HG03060 (cell line): ENCODE data around the gene NRXN3.

Experiments used
- ATAC-seq: cut with Tn5 transposase; IDR thresholded peaks from one replicate; pipeline ENCODE4 v1.9.1; 2021; ENCODE audit warnings: low read depth, moderate number of reproducible peaks; ENCODE audit not compliant: unreplicated experiment

The NRXN3 gene

DNA sequence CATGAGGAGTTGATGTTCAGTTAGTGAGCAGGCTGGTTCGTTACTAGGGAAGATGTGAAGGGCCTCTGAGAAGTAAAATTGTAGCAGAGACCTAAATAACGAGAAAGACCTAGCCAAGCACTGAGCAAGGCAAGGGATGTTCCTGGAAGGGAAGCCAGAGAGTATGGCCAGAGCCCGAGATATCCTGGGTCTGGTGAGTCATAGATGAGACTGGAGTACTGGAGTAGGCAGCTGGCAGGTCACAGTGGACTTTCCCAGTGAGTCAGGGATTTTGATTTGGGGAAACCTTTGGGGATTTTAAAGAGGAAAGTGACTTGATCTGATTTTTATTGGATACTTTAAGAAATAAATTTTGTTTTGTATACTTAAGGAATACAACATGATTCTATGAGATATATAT, 1672.1 kb downstream of the NRXN3 start:
- no peak for ATAC-seq

DNA sequence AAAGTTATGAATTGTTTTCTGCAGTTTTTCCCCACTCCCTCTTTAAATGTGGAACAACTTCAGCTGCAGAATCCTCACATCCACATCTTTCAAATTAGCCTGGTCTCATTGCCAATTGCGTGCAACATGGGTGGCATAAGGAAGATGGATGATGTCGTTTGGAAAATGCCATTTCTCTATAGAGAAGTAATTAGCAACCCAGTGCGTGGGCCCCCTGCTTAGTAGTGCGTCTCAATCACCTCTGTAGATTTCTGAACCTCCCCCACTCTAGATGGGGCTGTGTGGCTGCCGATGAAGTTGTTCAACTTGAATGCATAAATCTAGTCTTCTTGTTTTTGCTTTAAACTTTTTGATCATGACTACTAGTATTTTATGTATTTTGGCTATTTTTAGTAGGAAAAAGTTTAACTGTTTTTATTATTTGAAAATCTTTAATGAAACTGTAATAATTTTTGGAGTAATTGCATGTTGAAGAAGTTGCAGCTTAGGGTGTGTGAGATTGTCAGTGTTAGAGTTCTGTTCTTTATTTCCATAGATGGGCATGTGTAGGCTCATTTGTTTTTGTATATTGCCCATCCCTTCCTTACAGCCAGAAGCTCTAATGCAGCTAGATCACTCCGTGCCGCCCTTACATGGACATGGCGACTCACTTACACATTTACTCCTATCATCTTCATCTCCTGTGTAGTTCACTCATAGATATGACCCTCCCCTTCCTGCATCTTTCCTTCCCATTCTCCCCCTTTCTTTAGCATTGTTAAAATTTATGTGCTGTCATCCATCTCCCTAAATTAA, 1683.0 kb downstream of the NRXN3 start:
- no peak for ATAC-seq

DNA sequence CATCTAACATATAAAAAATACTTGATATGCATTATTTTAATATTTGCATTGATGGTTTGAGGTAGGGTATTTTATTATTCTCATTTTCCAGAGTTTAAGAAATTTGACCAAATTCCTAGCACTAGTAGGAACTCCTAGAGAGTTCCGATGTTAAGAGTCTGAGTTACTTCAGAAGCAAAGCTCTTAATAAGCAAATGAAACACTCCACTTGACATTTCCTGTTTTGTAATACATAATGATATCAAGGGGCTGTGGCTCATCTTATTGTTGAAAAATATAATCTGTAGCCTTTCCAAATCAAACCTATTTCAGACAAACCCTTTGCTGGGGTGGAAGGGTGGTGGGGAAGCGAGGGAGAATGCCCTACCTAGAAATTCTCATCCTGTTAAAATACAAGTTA, 1685.6 kb downstream of the NRXN3 start:
- no peak for ATAC-seq

DNA sequence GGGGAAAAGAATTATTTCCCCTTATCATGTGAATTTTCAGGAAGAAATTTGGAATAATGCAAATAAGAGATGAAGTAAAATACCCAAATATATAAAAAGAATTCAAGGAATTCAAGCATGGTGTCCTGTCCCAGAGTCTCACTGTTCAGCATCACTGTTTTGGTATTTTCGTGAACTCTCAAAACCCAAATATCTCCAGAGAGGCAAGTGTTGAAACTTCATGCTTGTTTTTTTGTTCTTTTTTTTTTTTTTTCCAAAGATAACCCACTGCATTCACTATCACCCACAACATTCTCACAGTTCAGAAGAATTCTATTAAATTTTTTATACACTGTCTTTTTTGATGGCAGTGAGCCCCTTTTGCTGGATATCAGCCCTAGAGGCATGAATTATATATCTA, 1686.2 kb downstream of the NRXN3 start:
- ATAC-seq, result no peak

DNA sequence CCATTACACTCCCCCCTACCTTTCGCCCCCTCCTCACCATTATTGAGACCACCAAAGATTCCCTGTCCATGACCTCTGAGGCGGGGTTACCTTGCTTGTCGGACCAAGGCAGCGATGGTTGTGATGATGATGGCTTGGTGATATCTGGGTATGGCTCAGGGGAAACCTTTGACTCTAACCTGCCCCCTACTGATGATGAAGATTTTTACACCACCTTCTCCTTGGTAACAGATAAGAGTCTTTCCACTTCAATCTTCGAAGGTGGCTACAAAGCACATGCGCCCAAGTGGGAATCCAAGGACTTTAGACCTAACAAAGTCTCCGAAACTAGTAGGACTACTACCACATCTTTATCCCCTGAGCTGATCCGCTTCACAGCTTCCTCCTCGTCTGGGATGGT, 1690.9 kb downstream of the NRXN3 start:
- ATAC-seq, result no peak

DNA sequence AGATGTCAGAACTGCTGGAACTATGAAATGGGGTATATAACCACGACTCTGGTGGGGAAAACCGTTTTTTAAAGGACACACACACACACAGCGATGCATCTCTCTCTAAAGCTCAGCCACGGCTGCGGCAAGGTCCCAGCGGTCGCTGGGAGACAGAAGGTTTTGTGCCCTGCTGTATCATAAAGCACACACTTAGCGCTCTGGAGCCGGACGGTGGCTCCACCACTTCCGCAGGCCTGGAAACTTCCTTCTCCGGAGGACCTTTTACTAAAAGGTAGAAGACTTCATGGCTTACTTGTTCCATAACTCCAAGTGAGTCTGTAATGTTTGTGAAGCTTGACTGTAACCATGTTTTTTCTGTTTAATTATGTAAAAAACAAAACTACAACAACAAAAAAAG, 1691.9 kb downstream of the NRXN3 start:
- no peak for ATAC-seq

DNA sequence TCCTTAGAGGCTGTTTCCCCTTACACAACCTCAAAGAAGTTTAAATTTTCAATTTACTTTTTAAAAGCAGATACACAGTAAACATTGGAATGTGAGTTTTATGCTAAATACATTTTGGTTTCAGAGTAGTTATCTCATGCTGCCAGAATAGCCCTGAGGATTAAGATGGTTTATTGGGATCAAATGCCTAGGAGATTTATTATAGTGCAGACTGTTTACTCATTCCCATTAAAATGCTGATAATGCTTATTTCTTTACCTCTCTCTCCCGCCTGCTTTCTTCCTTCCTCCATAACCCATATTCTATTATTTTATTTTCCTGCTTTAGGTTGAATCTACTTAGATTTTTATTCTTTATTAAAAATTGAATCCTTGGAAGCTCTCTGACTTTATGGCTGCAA, 1701.0 kb downstream of the NRXN3 start:
- ATAC-seq, result no peak

DNA sequence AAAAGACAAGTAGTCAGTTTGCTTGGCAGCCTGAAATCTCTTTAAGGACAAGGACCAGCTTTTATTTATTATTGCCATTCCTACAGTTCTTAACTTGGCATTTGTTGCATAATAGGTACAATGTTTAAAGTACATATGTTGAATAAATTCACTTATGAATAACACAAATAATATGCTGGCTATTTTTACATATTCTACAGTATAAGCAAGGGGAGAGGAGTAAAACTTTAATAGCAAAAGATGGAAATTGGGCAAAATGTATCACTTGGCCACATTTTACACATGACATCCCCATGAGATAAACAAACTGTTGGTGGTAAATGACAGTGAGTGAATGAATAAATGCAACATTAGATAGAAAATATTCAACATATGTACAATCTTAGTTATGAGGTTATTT, 1708.1 kb downstream of the NRXN3 start:
- ATAC-seq, result no peak

DNA sequence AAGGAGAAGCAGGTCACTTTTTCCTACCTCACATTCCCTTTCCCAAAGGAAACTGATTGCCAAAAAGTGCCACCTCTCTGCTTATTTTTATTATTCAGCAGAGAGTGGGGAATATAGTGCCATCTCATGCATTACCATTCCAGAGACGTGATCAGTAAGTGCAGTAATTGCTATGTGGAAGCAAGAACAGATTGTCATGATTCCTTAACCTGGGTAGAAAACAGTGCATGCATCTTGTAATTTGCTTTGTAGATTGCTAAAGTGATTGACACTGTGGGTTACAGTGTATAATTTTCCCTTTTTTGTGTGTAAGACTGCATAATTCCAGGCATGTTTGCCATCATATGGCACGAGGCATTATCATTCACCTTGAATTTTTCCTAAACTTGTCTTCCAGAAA, 1708.6 kb downstream of the NRXN3 start:
- no peak for ATAC-seq

DNA sequence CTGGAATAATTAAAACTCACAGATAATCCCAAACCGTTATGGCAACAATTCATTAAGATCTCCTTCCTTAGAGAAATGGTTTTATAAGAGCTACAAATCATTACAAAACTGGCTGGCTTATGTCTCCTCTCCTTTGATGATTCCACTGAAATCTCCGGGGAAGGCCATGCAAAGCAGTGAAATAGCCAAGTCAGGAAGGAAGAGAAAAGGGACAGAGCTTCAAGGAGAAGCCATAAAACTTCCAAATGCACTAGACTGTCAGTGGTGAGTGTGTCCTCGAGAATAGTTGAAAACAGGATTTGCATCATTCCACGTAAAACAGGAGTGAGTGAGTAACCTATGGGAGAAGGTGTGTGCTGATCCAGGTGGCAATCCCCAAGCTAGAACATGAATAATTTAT, 1711.1 kb downstream of the NRXN3 start:
- ATAC-seq, result no peak

DNA sequence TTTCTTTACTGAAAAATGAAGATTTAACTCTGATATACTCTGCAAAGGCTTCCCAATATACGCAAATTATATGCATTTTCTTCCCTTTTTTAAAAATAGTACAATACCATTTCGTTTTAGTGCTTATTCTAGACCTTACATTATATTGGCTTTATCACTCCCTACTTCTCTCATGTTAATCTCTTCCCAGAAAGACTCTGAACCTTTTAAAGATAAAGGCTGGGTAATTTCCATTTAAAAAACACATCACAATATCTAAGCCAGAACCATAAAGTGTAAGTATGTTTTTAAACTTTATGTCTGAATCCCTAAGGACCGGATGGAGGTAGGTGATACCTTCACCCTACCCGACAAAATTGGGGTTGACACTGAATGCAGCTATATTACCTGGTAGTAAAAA, 1720.4 kb downstream of the NRXN3 start:
- ATAC-seq, result no peak

DNA sequence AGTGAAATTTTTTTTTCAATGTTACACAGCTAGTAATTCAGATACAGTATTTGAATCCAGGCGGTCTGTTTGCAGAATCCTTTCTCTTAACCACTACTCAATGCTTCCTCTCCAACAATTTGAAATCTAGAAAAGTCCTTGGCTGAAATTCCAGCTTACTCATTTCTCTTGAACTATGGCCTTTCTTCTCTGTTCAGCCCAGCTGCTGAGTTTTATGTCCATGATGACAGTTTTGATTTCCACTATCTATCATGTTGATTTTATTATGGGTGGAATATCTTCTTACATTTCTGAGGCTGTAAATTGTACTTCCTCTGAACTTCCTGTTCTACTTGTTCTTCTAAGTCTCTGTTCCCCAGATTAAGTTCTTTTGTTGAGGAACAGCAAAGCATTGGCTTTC, 1725.8 kb downstream of the NRXN3 start:
- ATAC-seq, result no peak

DNA sequence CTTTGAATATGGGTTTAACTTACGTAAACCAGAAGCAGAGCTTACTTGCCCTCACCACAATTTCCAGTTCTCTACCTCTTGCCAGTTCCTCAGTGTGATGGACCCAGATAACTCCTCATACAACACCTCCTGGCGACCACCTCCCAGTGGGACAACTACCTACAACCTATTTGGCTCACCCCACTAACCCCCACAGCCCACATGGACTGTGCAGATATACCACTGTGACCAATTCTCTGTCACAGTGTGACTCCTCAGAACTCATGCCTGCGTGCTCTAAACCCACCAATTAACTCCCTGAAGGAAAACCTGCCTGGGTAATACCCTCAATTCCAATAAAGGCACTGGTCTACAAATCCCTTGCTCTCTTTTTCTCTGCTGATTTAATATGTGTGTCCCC, 1729.4 kb downstream of the NRXN3 start:
- ATAC-seq, result no peak

DNA sequence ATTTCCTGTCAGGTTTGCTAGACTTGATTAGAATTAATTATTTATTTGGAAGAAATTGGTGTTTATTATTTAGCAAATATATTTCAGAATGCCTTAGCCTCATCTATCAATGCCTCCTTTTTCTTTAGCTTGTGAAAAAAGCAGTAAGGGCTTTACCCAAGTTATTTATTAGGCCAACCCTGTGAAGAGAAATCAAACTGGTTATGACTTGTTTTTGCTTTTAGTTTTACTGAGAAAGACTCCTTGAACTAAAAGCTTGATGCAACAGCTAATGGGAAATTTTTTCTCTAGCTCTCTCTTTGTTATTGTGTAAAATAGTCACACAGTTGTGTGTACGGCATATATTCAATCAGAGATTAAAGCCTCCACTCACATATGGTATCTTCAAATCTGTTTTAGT, 1734.3 kb downstream of the NRXN3 start:
- ATAC-seq, result no peak

DNA sequence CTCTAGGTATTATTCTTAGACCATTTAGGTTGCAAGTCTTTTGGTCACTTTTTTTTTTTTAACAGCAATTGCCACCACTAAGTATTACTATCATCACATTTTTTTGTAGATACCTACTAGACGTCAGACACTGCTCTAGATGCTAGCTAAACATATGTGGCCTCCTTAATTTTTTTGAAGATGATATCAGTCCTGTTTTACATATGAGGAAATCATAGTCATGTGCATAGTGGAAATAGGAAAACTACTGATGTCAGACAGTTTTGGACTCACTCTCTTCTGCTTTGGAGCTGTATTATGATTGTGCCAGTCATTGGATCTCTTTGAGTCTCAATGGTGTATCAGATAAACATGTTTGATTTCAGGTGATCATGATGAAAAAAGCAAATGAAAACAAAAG, 1736.8 kb downstream of the NRXN3 start:
- ATAC-seq, result no peak

DNA sequence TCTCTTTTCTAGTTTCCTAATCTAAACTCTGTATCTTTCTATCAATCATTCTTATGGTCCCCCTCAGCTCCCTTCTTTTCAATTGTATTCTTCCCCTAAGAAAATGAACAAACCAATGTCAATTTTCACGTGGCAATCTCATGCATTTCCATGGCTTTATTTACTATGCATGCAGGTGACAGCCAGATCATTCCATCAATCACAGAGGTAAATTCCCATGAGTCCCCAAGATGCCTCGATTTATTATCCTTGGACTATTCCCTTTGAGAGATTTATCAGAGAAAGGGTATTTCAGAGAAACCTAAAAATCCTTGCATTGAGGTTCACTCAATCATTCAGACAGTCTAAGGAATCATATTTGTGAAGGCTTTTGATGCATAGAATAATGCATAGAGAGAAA, 1739.9 kb downstream of the NRXN3 start:
- no peak for ATAC-seq

DNA sequence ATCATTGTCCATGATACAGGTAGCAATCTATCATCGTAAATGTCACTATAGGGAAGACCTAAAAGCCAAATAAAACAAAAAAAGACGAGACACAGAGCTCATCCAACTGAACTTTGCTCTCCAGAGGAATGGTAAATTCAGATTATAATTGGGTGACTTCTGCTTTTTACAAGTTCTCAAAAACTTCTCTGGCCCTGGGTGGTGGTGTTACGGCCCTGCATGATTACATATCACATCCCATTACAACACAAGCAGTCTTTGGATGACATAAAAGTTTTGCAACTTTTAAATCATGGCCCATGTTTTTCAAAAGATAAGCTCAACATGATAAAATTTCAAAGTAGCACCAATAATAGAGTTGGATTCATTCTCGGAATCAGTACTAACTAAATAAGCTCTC, 1741.6 kb downstream of the NRXN3 start:
- ATAC-seq, result no peak

DNA sequence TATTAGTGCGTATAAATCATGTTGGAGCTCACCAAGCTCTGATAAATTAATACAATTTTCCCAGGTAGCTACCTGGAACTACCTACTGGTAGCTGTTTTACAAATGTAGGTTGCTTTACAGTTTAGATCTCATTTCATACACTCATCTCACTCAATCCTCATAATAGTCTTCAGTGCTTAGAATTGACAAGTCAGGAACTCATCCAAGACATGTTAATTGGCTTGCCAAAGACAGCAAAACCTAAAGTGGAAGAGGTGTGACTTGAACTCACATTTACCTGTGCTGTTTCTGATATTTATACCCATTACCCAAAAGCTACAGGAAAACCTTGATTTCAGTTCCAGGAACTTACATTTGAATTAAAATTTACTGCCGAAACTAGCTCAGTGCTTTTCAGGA, 1744.4 kb downstream of the NRXN3 start:
- ATAC-seq, result no peak

DNA sequence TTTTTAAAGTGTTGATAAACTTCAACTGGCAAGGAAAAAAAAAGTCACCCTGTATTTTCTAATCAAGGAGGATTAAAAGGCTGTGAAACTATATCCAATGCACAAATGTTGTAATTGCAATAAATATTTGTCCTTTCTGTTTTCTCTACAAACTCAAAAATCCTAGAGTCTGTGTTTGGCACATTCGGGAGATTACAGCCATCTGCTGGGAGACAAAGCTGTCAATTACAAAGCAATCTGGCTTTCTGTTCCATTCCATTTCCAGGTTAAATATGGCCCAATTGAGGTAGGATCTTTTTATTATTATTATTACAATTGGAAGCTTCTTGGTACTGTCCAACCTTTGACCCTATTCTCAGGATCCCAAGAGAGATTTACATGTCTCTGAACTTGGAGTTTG, 1745.2 kb downstream of the NRXN3 start:
- no peak for ATAC-seq

DNA sequence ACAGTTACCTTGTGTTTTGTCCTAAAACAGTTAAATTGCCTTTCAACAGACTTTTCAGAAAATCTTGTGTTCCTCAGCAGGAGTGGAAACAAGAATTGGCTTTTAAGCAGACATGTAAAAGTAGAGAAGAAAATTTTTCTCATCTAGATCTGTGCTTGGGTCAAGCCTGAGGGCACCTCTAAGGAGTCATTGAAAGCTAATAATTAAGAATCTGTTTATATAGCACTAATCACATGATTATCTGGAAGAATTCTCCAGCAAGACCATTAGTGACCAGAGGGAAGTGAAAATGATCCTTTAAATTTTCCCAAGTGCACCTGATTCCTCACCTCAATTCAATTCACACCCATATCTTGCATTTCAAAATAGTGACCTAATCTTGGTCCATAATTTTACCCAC, 1746.1 kb downstream of the NRXN3 start:
- ATAC-seq, result no peak

DNA sequence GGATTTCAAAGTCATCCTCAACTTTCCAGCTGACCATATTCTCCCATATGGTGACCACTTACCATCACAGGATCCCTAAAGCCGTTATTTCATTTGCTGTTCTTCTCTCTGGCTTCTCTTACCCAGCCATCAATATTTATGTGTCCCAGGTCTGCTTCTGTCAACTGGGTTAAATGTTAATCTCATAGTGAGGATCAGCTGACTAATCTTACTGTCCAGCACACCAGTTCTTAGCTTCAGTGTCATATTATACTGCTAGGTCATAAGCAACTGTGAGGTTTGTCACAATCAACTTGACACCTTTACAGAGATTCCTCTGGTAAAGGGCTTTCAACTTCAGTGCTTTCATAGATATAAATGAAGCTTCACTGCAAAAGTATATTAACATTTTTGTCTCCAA, 1746.7 kb downstream of the NRXN3 start:
- no peak for ATAC-seq
